Prostate gland (tissue), 2 donors: Measurements from ENCODE around the gene RAB27B. TPM values are rescaled to one million over a fixed set of nuclear protein-coding genes. Genes with fewer than 3 reads are reported as not detected.
"Not testable (repeated sequence)": the region's sequence is repeated elsewhere in the genome, so short reads cannot be mapped to it uniquely, and the experiment has no call there.

Experiments used
- DNase-seq: peaks from one replicate; pipeline ENCODE4 v3.0.0-alpha.2; 2019; ENCODE audit warnings: low spot score
- H3K27ac ChIP-seq, 2 donors: fragments of 200-600 bp; sonication (generic); 2 replicates each; pipeline ENCODE4 v1.5.1; 2017 to 2019
- H3K27me3 ChIP-seq: fragments of 200-600 bp; sonication (generic); replicated peaks from 2 replicates; pipeline ENCODE4 v1.5.1; 2019; ENCODE audit not compliant: insufficient read depth
- H3K36me3 ChIP-seq, 2 donors: fragments of 200-600 bp; sonication (generic); 1 replicate in 1 of 2; 2 replicates in 1 of 2; pipeline versions ENCODE4 v1.5.1 to v1.8.1; 2017 to 2019
- H3K4me1 ChIP-seq: fragments of 200-600 bp; sonication (generic); replicated peaks from 2 replicates; pipeline ENCODE4 v1.5.1; 2019
- H3K4me3 ChIP-seq, 2 donors: fragments of 200-600 bp; sonication (generic); 2 replicates each; pipeline ENCODE4 v1.5.1; 2017 to 2019
- H3K9me3 ChIP-seq: fragments of 200-600 bp; sonication (generic); 2 replicates; pipeline ENCODE4 v1.5.1; 2017
- CTCF ChIP-seq, 4 experiments: fragments of 200-600 bp in 2 of 4; fragments of 450-650 bp in 2 of 4; sonication (generic) in 2 of 4; IDR thresholded peaks; 1 replicate in 3 of 4; 2 replicates in 1 of 4; pipeline ENCODE4 v1.5.1; 2016 to 2019; ENCODE audit warnings: antibody characterized with exemption in 4 of 4, mild to moderate bottlenecking in 2 of 4, moderate library complexity in 2 of 4
- POLR2A ChIP-seq: fragments of 450-650 bp; IDR thresholded peaks from one replicate; pipeline ENCODE4 v1.6.1; 2016; ENCODE audit warnings: antibody characterized with exemption, mild to moderate bottlenecking
- POLR2AphosphoS5 ChIP-seq: sonication (generic); formaldehyde crosslinking; IDR thresholded peaks from one replicate; pipeline ENCODE4 v1.6.1; 2017; ENCODE audit warnings: antibody characterized with exemption
- WGBS: methylation state at CpG from one replicate; pipeline ENCODE4 v1.1.5; 2018; 5-methylcytosine and 5-hydroxymethylcytosine counted together
- intact Hi-C: fragments of 100-400 bp; cut with DNase I; formaldehyde crosslinking; loops from one replicate; pipeline ENCODE4 v1.14.2; 2022
- total RNA-seq, 2 donors: library from RNA; depleted of rRNA; stranded (reverse); fragments of >200 nt; gene quantifications; one replicate each; pipeline ENCODE4 v1.1.0, GENCODE V29; 2016

The RAB27B gene
- total RNA-seq, 2 donors from 2014 or later: 10.7 to 60.2 TPM

GRCh38 chr18:54805571-54806334 lies 22.5 kb upstream of the RAB27B start:
- no peak for TF ChIP-seq POLR2A
- TF ChIP-seq CTCF (IDR thresholded peaks at IDR 0.05): no peak
- TF ChIP-seq POLR2AphosphoS5: no peak
- Histone ChIP-seq H3K9me3 (no peaks in the 10 kb centered on the region), H3K36me3 (no peaks in the 10 kb centered on the region), H3K4me1 (no peaks in the 10 kb centered on the region), H3K27ac (no peak overlapping the region), H3K27me3 (no peaks in the 10 kb centered on the region), H3K4me3 (no peak overlapping the region)
- intact Hi-C loops: no loop called here
- DNase-seq: no peak
- WGBS: 42% methylated on average over 3 of the region's 3 CpGs

GRCh38 chr18:54806526-54806925 lies 21.8 kb upstream of the RAB27B start:
- TF ChIP-seq CTCF (IDR thresholded peaks at IDR 0.05): no peak
- no peak for TF ChIP-seq POLR2AphosphoS5
- TF ChIP-seq POLR2A: no peak
- H3K36me3 ChIP-seq: no peaks in the 10 kb centered on the region
- H3K27ac ChIP-seq: no peak overlapping the region
- no peaks in the 10 kb centered on the region for H3K9me3 ChIP-seq
- H3K4me3 ChIP-seq: no peak overlapping the region
- DNase-seq: no peak
- no peaks in the 10 kb centered on the region for H3K4me1 ChIP-seq
- intact Hi-C loops: no loop called here
- no peaks in the 10 kb centered on the region for H3K27me3 ChIP-seq

GRCh38 chr18:54807303-54807702 lies 21.0 kb upstream of the RAB27B start:
- Histone ChIP-seq H3K4me1 (no peaks in the 10 kb centered on the region), H3K4me3 (no peak overlapping the region), H3K36me3 (no peaks in the 10 kb centered on the region), H3K9me3 (no peaks in the 10 kb centered on the region), H3K27me3 (no peaks in the 10 kb centered on the region), H3K27ac (no peak overlapping the region)
- DNase-seq: no peak
- intact Hi-C loops: no loop called here
- WGBS: 93% methylated on average over 2 of the region's 2 CpGs
- no peak for TF ChIP-seq CTCF (IDR thresholded peaks at IDR 0.05)
- TF ChIP-seq POLR2A: no peak
- no peak for TF ChIP-seq POLR2AphosphoS5

- intact Hi-C loops, H3K36me3 ChIP-seq, H3K27me3 ChIP-seq, H3K4me3 ChIP-seq, H3K9me3 ChIP-seq, H3K27ac ChIP-seq, H3K4me1 ChIP-seq, DNase-seq: not testable (repeated sequence)
- WGBS: 99% methylated on average over 5 of the region's 5 CpGs
Measured at GRCh38 chr18:54810662-54811061, 17.6 kb upstream of the RAB27B start.

- TF ChIP-seq CTCF (IDR thresholded peaks at IDR 0.05): no peak
- no peak for TF ChIP-seq POLR2A
- TF ChIP-seq POLR2AphosphoS5: no peak
- Histone ChIP-seq H3K27me3 (no peaks in the 10 kb centered on the region), H3K36me3 (no peaks in the 10 kb centered on the region), H3K27ac (no peak overlapping the region), H3K4me3 (no peak overlapping the region), H3K4me1 (no peaks in the 10 kb centered on the region), H3K9me3 (no peaks in the 10 kb centered on the region)
- WGBS: 90% methylated on average over 2 of the region's 2 CpGs
- no peak for DNase-seq
- intact Hi-C loops: no loop called here
Measured at GRCh38 chr18:54812885-54813284, 15.4 kb upstream of the RAB27B start.
